SHP77 treated with DMSO at 0.1 percent for 48 hours (cell line): Measurements from ENCODE around the gene AHCTF1.
"Not testable (repeated sequence)": the region's sequence is repeated elsewhere in the genome, so short reads cannot be mapped to it uniquely, and the experiment has no call there.

Source experiments
- DNase-seq: peaks from one replicate; lab custom pipeline; 2025; lab: John Stamatoyannopoulos, UW

Gene AHCTF1

DNA sequence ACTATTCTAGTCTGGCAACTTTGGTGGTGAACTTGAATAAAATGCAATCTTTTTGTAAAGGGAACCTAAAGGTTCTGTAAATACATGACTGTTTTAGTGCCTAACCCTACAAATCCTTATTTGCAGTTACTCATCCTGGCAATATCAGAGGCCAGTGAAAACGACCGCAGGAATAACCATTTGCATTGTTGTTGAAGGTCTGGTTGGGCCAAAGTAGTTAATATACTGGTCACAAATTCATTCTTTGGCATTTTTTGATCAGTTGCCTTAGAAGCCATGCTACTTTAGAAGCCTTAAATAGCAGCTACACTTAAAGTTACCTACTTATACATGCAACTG lies 93.7 kb downstream of the AHCTF1 start:
- DNase-seq, result no peak

DNA sequence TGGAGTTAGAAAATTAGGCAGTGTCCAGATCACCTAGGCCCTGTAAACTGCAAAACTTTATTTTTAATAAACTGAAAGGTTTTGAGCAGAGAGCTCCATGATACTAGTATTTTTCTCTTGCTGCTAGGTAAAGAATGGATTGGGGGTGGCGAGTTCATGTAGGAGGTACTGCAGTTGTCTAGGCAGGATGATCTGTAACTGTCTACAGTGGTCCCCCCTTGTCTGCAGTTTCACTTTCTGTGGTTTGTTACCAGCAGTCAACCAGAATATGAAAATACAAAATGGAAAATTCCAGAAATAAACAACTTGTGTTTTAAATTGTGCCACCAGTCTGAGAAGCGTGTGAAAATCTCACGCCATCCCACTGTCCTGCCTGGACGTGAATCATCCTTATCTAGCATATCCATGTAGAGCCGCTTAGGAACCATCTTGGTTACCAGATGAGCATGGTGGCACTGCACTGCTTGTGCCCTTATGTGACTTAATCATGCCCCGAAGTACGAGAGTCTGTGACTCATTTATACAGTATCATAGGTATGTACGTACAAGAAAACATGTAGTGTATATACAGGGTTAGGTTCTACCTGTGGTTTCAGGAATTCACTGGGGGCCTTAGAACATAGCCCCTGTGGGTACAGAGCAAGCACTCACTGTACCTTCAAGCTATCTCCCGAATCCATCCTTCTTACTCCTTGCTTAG lies 94.2 kb downstream of the AHCTF1 start:
- no peak for DNase-seq

DNA sequence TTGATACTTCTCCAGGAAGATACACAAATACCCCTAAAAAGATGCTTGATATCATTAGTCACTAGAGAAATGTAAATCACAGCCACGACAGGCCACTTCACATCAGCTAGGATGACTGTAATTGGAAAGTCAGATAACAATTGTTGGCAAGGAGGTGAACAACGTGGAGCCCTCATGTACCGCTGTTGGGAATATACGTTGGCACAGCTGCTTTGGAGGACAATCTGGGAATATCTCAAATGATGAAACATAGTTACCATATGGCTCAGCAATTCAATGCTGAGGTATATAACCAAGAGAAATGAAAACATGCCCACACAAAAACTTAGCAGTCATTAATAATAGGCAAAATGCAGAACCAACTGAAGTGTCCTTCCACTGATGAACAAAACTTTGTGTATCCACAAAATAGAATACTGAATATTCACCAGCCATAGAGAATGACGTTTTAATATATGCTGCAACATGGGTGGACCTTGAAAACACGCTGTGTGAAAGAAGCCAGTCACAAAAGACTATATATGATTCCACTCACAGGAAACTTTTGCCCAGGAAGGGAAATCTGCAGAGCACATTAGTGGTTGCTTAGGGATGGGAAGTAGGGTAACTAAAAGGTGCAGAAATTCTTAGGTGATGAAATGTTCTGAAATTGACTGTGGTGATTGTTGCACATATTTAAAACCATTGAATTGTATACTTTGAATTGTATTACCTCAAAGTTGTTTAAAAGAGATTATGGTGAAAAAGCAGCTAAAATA lies 95.4 kb downstream of the AHCTF1 start:
- DNase-seq, result no peak

DNA sequence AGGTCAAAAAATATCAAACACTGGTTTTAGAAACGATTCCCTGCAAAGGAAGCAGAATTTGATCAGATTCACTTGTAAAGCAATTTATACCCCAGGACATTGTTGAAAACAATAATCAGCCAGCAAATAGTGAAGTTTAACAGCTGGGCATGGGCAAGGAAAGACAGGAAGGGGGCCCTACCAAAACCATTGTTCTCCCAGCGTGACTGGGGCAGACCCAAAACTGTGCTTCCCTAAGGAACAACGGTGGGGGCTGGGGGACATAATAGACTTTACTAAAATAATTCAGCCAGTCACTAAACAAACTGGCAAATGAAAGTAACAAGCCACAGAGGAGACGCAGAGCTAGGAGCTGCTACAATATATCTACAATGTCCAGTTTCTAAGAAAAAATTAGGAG lies 100.2 kb downstream of the AHCTF1 start:
- no peak for DNase-seq

DNA sequence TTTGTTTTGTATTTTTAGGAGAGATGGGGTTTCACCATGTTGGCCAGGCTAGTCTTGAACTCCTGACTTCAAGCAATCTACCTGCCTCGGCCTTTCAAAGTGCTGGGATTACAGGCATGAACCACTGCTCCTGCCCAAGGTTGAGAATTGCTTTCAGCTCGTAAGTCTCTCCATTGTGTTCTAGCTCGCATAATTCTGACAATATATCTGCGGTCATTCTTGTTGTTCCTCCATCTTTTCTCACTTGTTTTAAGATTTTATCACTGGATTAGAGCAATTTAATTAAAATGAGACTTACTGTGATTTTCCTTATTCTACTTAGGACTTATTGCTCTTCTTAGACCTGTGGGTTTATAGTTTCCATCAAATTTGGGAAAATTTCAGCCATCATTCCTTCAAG lies 102.9 kb downstream of the AHCTF1 start:
- DNase-seq, result no peak

DNA sequence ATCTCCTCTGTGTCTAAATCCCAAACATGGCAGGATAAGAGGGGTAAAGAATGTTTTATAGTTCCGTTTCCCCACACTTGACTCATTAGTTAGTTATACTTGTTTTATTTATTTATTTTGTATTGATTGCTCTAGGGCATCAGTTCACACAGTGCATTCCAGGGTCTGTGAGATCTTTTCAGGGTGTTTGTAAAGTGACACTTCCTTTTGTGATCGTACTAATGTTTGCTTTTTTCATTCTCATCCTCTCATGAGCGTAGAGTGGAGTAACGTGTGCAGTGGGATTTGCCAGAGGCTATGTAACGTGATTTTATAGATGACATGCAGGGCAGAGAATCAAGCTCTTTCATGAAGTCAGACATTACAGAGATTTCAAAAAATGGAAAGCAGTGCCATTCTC lies 104.4 kb downstream of the AHCTF1 start:
- DNase-seq, result no peak

DNA sequence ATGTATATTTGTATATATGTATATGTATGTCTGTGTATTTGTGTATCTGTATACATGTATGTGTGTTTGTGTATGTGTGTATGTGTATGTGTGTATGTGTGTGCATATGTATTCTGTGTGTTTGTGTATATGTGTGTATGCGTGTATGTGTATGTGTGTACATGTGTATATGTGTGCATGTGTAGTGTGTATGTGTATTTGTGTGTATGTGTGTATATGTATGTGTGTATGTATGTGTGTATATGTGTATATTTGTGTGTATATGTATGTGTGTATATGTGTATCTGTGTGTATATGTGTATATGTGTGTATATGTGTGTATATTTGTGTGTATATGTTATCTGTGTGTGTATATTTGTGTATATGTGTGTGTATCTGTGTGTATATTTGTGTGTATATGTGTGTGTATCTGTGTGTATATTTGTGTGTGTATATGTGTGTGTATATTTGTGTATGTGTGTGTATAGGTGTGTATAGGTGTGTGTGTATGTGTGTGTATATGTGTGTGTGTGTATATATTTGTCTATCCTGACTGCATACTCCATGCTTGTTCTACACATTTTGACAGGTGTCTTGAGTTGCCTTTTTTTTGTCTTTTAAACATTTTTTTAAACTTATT lies 106.1 kb downstream of the AHCTF1 start:
- DNase-seq, result no peak

DNA sequence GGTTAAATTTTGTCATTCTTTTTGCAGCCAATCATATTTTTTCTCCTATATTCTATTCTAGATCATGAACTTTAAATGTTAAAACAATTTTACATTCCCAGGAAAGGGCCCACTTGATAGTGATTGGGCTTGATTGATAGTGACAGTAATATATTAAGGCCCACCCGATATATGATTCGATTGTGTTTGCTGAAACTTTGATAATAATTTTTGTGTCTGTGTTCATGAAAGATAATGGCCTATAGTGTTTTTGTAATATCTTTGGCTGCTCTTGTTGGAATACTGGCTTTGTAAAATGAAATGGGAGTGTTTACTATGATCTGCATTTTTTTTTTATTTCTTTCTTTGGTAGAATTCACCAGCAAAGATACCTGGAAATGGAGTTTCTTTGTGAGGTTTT lies 107.2 kb downstream of the AHCTF1 start:
- no peak for DNase-seq

DNA sequence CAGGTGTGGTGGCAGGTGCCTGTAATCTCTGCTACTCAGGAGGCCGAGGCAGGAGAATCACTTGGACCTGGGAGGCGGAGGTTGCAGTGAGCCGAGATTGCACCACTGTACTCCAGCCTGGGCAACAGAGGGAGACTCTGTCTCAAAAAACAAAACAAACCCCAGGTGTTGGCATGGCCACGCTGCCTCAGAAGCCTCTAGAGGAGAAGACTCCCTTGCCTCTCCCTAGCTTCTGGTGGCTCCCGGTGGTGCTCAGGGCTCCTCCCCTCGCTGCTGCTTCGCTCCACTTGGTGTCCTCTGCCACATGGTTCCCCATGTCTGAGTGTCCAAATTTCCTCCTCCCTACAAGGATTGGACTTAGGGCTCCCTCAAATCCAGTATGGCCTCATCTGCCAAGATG lies 109.6 kb downstream of the AHCTF1 start:
- DNase-seq, result not testable (repeated sequence)

DNA sequence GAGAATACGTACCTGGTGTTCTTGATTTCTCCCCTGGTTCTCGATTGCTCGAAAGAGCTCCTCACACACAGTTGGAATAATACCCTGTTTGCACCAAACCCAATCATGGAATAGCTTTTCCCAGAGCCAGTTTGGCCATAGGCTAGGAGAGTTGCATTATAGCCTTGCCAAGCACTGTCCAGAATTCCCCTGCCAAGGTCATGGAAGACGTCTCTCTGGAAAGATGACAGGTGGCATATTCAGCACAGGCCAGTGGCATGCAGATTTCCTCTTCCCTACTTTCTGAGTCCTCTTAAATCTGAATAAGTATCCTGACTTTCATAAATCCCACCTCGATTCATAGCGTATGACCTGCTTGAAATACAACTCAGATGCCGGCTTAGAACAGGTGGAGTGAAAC lies 111.1 kb downstream of the AHCTF1 start:
- no peak for DNase-seq

DNA sequence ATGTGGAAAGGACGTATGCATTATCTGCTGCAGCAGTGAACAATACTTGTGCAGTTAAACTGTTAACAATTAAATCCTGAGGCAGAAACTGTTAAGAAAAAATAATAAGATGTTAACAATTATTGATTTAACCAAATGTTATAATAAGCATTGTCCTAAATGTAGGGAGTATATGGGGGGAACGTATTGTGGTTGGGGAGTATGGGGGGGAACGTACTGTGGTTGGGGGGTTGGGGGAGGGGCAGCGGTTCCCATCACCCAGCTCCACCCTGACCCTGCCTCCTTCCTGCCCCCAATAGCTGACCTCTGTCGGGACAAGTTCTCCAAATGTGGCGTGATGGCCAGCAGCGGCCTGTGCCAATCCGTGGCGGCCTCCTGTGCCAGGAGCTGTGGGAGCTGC lies 114.0 kb downstream of the AHCTF1 start:
- DNase-seq, result not testable (repeated sequence)

DNA sequence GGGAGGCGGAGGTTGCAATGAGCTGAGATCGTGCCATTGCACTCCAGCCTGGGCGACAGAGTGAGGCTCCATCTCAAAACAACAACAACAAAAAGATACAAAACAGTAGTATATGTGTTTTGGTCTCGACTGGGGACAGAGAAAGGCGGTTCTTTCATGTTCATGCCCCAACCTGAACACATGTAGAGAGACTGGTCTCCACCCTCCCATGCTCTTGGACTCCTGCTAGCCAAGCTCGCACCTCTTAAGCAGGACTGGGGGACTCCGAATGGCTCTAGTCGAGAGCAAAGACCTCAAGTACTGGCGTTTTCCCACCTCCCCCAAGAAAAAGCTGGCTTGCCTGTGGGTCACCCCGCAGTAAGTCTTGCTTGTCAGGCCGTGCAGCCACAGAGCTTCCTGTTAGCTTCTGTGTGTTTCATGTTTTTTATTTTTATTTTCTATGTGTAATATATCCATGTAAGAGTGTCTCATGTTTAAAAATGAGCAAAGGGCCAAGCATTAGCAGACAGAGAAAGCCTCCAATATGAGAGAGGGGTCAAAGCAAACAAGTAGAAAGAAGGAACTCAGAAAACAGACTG lies 116.0 kb downstream of the AHCTF1 start:
- DNase-seq, result no peak

DNA sequence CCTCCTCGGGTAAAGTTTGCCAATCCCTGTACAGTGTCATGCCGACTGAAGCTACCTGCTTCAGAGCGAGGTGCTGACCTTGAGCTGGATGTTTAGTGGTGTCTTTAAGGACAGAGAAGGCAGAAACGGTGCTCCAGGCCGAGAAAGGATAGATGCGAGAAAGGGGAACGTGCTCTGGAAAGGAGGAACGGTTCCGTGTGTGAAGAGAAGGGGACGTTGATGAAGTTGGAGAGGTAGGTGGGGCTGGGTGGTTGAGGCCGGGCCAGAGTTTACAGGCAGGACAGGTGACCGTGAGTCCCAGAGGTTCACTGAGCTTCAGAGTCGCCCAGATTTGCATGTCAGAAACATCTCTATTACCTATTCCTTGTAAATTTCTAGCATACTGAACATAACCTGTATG lies 116.9 kb downstream of the AHCTF1 start:
- DNase-seq, result no peak

DNA sequence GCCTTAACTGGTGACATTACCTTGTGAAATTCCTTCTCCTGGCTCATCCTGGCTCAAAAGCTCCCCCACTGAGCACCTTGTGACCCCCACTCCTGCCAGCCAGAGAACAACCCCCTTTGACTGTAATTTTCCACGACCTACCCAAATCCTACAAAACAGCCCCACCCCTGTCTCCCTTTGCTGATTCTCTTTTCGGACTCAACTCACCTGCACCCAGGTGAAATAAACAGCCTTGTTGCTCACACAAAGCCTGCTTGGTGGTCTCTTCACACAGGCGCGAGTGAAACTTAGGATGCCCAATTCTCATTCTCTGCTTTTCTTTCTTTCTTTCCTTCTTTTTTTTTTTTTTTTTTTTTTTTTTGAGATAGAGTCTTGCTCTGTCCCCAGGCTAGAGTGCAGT lies 118.4 kb downstream of the AHCTF1 start:
- DNase-seq, result not testable (repeated sequence)

DNA sequence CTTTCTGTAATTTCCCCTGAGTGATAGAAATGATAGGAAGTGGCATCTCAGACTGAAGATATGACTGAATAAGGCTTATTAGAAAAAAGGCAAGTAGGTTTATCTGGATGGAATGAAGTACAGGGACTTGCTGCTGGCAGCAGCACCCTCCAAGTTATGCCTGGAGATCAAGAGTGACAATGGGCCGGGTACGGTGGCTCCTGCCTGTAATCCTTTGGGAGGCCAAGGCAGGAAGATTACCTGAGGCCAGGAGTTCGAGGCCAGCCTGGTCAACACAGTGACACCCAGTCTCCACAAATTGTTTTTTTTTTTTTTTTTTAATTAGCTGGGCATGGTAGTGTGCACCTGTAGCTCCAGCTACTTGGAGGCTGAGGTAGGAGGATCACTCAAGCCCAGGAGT lies 119.8 kb downstream of the AHCTF1 start:
- no peak for DNase-seq

DNA sequence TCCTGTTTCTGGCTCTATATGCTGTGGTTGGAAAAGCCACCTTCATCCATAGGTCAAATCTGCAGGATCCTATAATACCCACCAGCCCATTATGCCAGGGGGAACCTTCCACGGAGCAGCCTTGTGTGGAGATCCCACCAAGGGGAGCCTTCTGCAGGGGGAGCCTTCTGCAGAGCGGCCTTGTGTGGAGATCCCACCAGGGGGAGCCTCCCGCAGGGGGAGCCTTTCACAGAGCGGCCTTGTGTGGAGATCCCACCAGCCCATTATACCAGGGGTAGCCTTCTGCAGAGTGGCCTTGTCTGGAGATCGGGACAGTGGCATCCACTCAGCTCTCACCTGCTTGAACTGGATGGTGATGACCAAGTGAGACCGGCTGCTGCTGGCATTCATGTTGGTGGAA lies 122.3 kb downstream of the AHCTF1 start:
- no peak for DNase-seq

DNA sequence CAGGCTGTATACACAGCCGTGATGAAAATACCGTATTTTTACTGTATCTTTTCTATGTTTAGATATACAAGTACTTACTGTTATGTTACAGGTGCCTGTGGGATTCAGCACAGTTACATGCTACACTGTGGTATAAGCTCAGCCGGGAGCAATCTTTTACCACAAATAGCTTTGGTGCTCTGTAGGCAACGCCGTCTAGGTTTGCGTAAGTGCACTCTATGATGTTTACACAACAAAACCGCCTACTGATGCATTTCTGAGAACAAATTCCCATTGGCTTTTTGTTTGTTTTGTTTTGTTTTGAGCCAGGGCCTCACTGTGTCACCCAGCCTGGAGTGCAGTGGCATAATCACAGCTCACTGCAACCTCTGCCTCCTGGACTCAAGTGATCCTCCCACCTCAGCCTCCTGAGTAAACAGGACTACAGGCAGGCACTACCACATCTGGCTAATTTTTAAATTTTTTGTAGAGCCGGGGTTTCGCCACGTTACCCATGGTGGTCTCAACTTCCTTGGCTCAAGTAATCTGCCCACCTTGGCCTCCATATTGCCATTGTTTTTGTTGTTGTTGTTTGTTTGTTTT lies 126.5 kb downstream of the AHCTF1 start:
- no peak for DNase-seq

DNA sequence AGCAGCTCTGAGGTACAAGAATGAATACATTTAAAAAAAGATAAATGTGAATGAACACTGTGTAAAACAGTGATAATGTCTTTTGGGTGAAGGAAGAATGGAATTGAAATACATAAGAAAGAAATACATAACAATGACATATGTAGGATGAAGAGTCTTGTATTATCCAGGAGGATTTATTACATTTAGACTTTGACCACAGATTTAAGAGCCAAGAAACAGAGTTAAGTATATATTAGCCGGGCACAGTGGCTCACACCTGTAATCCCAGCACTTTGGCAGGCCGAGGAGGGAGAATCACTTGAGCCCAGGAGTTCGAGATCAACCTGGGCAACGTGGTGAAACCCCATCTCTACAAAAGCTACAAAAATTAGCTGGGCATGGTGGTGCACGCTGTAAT lies 127.9 kb downstream of the AHCTF1 start:
- no peak for DNase-seq

DNA sequence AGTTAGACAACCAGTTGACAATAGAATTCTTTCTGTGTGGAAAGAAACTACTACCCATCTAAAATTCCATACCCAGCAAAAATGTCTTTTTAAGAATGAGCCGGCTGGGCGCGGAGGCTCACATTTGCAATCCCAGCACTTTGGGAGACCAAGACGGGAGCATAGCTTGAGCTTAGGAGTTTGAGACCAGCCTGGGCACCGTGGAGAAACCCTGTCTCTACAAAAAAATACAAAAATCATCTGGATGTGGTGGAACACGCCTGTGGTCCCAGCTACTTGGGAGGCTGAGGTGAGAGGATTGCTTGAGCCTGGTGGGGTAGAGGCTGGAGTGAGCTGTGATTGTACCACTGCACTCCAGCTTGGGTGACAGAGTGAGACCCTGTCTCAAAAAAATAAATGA lies 128.4 kb downstream of the AHCTF1 start:
- no peak for DNase-seq

DNA sequence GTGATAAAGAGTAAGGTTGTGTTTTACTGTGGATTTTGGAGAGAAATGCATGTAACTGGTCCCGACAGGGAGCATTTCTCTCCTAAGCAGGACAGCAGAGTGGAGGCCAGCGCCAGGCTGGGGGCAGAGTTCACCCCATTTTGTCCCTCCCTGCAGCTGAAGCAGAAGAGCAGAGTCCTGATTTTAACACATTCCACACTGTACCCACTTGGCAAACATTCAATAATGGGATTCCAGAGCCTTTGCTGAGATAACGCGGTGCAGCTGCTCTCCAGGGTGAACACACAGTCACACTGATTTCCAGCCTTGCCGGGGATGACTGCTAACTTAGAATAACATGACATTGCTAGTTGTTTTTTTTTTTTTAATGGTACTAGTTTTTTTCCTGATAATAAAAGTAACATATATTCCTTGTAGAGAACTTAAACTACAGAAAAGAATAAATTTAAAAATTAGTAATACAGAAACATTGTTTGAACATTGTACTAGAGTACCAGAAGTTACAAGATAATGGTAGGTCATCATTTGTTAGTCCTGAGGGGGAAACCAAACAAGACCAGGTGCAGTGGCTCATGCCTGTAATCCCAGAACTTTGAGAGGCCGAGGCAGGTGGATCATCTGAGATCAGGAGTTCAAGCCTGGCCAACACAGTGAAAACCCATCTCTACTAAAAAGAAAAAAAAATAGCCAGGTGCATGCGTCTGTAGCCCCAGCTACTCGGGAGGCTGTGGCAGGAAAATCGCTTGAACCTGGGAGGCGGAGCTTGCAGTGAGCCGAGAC lies 130.3 kb downstream of the AHCTF1 start:
- peak; percentile 47 for DNase-seq

DNA sequence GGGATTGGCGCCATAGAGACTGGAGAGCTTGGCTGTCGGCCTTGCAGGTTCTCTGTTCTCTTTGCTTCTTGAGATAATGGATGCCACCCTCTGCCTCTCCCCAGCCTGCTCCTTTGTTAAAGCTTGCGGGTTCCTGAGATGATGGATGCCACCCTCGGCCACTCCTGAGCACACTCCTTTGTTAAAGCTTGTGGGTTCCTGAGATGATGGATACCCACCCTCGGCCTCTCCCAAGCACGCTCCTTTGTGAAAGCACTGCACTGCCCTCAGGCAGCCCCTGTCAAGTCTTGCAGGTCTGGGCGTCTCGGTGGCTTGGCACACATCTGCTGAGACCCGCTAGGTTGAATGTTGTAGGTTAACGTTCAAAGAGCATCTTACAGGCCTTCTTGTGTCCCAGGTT lies 131.0 kb downstream of the AHCTF1 start:
- no peak for DNase-seq

DNA sequence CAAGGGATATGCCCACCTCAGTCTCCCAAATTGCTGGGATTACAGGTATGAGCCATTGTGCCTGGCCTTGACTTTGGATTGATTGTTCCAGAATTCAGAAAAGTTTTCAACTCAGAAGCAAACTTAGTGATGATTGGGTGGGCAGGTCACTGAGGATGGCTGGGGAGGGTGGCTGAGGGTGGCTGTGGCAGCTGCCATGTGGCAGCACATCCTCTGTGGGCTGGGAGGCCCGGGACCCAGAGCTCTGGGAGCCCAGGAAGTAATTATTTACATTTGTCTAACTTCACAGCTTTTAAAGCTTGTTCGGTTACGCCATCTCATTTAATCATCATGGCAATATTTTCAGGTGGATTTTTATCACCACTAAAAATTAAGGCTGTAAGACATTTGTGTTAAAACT lies 131.4 kb downstream of the AHCTF1 start:
- no peak for DNase-seq
